NCI-H2081 treated with DMSO at 0.1 percent for 48 hours (cell line): ENCODE data around the gene DKK2.

ENCODE experiments used
- DNase-seq: peaks from one replicate; lab custom pipeline; 2025; lab: John Stamatoyannopoulos, UW

The DKK2 gene

DNA sequence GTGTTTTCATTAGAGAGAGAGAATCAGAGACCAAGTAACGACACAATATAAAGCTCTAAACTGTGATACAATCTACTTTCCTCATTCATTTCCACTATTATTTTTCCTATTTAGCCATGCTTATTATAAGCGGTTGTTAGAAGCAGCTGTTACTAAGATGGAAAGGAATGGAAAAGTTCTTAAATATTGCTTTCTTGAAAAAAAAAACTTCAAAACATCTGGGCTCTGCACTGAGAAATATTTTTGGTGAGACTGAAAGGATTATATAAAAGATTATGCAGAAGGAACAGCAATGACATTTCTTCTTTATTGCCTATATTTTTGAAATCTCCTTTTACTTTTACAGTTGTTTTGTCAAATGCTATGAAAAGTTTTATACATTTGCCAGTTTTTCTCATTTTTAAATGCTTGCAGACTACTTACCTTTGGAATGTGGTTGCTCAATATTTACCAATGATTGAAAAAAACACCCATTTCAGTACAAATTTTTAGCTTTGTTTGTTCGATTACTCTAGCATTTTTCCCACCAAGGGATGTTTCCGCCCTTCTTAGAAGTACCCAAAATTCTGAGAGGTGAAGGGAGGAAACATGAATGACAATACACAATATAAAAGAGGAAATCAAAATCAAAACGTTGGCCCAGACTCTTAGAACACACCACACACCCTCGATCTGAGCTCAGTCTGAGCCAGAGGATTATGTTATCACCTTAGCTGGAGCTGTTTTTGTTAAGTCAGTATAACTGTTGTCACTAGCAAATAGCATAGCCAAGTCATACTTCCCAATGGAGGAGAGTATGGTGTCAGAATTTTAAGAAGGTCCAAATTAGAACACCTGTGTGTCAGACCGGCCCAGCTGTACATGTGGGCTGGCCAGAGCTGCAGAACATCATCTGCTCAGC, 18.4 kb downstream of the DKK2 start:
- DNase-seq, result no peak

DNA sequence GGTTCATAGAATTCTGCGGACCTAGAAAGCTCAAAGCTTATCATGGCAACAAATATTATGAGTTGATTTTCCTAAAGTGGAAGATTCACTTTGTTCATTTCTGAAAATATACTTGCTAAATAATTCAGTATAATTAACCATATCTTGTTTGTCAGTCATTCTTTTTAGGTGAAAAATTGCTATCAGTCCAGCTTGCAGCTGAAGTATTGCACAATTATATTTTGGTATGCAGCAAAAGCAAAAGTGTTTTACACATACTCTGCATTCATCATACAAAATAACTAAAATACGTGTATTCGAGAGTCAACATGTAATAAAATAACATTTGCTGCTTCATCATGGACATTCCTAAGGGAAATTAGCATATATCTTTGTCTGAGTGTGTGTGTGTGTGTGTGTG, 24.8 kb downstream of the DKK2 start:
- DNase-seq, result no peak

DNA sequence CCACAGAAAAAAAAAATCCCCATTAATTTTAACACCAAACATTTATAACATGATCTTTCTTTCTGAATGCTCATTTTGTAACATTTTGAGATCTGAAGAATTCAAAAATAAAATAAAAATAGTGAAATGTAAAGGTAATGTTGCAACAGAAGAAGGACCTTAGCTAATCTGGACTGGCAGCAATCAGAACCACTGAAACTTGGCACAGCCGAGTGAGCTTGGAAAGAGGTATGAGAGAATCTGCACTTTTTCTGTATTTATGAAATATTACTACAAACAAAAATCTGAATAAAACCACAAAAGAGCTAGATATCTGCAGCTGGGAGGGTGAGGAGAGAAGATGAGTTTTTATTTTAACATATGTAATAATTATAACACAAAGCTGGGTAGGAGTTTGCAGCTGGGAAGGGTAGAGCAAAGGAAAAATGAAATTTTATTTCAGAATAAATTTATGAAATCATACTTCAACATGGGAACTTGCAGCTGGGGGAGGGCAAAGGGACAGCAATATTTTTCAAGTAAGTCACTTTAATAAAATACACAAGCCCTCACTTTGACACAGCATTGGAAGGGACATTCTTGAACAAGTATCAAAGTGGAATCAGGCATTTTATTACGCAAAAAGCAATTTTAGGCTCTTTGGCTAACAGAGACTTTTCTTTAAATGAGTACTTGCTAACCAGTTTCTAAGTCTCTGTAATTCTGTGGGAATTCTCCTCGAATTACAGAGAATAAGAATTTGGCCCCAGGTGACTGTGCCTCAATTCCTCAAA, 26.7 kb downstream of the DKK2 start:
- no peak for DNase-seq

DNA sequence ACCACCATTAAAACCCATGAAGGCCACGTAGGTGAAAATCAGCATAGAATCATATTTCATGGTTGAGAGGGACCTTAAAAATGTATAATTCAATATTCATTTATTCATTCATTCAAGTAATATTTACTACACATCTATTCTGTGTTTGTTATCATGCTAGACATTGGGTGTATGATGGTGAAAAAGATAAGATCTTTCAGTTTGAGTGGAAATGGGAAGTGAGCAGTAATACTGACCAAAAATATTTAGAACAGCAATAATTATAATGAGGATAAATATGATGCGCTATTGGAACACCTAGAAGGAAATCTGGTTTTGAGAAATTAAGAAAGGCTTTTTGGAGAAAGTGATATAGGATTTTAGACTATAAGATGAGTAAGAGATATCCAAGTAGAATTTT, 28.0 kb downstream of the DKK2 start:
- DNase-seq, result no peak

GRCh38 chr4:107006218-107006617, 29.9 kb downstream of the DKK2 start:
- no peak for DNase-seq

DNA sequence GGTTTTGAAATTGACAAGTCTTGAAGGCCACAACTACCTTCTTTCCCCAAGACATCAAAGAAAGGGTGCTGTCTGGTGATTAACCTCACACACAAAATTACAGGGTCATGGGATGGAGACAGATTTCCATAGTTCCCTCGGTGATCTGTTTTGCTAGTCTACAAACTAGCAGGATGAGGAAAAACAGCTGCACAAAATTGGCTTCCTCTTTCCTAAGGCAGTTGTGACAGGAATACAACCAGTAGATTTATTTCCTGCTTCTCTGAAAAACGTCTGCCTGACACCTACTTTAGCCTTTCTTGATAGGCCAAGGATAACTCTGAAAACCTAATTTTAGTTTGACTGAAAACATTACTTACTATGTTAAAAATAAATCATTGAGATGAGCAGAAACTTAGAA, 39.6 kb downstream of the DKK2 start:
- DNase-seq, result no peak

DNA sequence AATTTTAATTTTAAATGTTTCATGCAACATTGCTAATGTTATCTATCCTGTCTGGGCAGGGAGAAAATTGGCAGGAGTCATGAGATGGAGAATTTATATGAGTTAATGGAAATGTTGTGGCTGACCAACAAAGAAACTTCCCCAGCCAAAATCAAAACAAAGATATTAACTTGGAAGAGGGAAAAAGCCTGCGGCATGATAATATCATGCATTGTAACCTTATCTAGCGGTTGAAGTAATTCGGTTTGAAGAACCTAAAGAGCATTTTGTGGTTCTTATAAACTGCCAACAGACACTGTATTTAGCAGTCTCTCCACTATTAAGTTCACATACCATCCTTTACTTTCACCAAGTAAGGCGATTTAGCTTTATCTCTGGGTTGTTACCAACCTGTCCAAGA, 42.3 kb downstream of the DKK2 start:
- no peak for DNase-seq

- no peak for DNase-seq
Observed at GRCh38 chr4:106987311-106987710, 48.8 kb downstream of the DKK2 start.

GRCh38 chr4:106986486-106986885, 49.6 kb downstream of the DKK2 start:
- DNase-seq, result no peak

GRCh38 chr4:106985830-106986229, 50.3 kb downstream of the DKK2 start:
- no peak for DNase-seq

DNA sequence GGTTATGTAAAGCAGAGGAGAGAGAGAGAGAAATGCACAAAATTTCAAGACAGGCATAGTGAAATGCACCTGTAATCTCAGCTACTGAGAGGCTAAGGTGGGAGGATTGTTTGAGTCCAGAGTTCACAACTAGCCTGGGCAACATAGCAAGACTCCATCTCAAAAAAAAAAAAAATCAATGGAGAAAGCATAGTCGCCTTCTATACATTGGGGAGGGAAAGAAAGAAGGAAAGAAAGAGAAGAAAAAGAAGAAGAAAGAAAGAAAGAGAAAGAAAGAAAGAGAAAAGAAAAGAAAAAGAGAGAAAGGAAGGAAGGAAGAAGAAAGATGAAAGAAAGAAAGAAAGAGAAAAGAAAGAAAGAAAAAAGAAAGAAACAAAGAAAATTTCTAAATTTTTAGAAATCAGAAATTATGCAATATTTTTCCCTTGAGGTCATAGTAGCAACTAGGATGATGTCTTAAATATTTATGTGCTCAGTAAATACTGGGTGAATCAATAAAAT, 53.4 kb downstream of the DKK2 start:
- DNase-seq, result no peak

DNA sequence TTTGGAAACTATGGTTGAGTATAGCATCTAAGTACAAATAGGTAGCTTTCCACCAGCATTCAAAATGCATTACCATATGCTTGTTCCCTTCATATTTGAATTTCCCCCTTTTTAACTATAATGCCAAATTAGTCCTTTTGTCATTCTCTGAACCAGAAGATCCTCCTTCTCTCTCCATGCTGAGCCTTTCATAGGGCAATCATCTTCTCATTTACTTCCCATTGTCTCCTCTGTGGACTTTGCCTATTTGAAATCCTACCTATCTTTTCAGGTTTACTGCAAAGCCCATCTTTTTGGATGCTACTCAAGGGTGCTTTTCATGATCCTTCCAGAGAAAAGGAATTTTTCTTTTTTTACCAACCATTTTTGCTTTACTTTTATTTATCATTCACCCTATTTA, 54.7 kb downstream of the DKK2 start:
- DNase-seq, result no peak

DNA sequence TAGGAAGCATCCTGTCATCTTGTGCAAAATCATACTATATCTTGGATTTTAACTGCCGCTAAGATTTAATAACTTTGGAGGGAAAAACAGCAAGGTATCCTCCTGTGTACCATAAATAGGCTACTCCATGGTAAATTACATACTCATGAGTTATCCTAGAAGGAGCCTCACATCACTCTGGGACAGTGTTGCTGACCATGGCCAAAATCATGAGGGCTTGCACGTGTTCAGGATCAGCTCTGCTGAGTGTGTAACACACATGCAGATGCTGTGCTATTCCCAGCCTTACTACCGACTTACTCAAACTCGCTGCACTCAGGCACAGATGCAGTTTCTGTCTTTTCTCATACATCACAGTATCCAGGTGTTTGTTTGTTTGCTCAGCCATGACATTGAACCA, 56.6 kb downstream of the DKK2 start:
- DNase-seq, result no peak

GRCh38 chr4:106978046-106978774, 57.9 kb downstream of the DKK2 start:
- no peak for DNase-seq

- no peak for DNase-seq
Observed at GRCh38 chr4:106971636-106972035, 64.5 kb downstream of the DKK2 start.

DNA sequence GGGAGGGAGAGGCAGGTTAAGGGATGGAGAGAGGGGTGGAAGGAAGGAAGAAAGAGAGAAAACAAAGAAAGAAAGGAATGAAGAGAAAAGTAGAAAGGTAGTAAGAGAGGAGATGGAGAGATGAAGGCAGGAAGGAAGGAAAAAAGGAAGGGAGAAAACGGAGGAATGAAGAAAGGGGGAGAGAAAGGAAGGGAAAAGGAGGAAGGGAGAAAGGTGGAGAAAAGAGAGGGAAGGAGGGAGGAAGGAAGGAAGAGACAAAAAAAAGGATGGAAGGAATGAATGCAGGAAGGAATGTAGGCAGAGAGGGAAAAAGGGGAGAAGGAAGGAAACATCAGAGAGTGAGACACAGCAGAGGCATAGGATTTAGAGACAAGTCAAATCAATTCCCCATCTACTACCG, 68.2 kb downstream of the DKK2 start:
- no peak for DNase-seq

DNA sequence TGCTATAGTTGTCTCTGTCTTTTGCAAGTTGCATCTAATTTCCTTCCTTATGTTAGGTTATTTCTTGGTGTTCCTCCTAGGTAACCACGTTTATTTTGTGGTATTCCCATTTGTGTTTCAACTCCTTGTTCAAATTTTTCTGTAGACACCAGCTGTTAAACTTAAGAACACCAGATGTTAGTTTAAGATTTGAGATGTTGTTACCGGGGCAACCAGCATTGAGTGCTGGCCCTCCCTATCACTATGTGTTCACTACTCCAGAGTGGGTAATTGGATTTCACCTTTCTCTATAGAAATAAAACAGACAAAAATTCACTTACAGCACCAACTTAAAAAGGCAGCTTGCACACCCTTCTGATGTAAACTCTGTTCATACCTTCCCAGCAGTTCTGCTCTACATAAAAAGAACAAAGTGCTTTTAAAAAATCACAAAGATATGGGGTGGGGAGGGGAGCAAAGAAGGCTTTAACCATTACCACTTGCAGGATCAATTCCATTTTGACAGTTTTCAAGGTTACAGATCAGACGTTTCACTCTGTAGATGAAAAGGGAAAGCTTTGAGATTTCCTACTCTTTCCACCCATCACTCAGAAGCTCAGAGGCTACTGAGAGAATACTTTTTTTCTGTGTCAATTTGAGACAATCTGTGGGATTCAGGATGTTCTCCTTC, 82.9 kb downstream of the DKK2 start:
- no peak for DNase-seq

GRCh38 chr4:106951891-106952290, 84.2 kb downstream of the DKK2 start:
- no peak for DNase-seq

- no peak for DNase-seq
Observed at GRCh38 chr4:106941841-106942240, 94.3 kb downstream of the DKK2 start.

GRCh38 chr4:106930522-106930921, 105.6 kb downstream of the DKK2 start:
- no peak for DNase-seq

GRCh38 chr4:106929248-106929647, 106.9 kb downstream of the DKK2 start:
- DNase-seq, result no peak

DNA sequence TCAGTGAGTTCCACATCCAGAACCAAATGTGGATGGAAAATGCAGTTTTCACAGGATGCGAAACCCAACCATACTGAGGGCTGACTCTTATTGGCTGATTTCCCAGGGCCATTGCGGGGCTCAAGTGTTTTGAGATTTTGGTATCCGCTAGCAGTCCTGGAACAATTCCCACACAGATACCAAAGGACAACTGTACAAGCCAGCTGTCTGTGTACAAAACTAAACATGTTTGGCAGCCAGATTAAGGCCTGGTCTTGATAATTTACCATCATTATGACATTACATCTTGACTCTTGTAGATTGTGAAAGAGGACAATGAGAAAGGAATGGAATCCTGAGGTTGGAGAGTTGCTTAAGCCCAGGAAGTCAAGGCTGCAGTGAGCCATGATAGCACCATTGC, 121.9 kb downstream of the DKK2 start:
- DNase-seq, result no peak
